GM19025 (cell line): ENCODE measurements around the gene MPHOSPH10.
"Not testable (repeated sequence)": the region's sequence is repeated elsewhere in the genome, so short reads cannot be mapped to it uniquely, and the experiment has no call there.

Experiments
- ATAC-seq: cut with Tn5 transposase; IDR thresholded peaks from one replicate; pipeline ENCODE4 v1.9.1; 2021; ENCODE audit warnings: mild to moderate bottlenecking, low read depth, moderate library complexity; ENCODE audit not compliant: unreplicated experiment

Gene MPHOSPH10

GRCh38 chr2:71130152-71130904 lies at the start of gene MPHOSPH10, which contains the start of gene MCEE:
Gene MPHOSPH10 (plus strand): TSS chr2:71130634. CDS start chr2:71130666, 32 bp downstream.
Gene MCEE (minus strand): TSS chr2:71130229. CDS start chr2:71130219, 10 bp downstream.
- ATAC-seq = peak; percentile 90

- peak; percentile 55 for ATAC-seq
These were observed 47.8 kb upstream of the MPHOSPH10 start for GRCh38 chr2:71082402-71083252.

- ATAC-seq = not testable (repeated sequence)
These were observed 47.1 kb upstream of the MPHOSPH10 start for GRCh38 chr2:71083297-71083696.

- ATAC-seq = not testable (repeated sequence)
These were observed 46.6 kb upstream of the MPHOSPH10 start for GRCh38 chr2:71083752-71084312.

GRCh38 chr2:71085325-71086003 lies 45.0 kb upstream of the MPHOSPH10 start:
- ATAC-seq = not testable (repeated sequence)

GRCh38 chr2:71089475-71089874 lies 41.0 kb upstream of the MPHOSPH10 start:
- not testable (repeated sequence) for ATAC-seq

- ATAC-seq = not testable (repeated sequence)
These were observed 38.6 kb upstream of the MPHOSPH10 start for GRCh38 chr2:71091808-71092207.

- ATAC-seq = not testable (repeated sequence)
These were observed 37.8 kb upstream of the MPHOSPH10 start for GRCh38 chr2:71092491-71093260.

GRCh38 chr2:71100195-71100964 lies 30.1 kb upstream of the MPHOSPH10 start:
- ATAC-seq = no peak

- no peak for ATAC-seq
These were observed 28.8 kb upstream of the MPHOSPH10 start for GRCh38 chr2:71101656-71102055.

GRCh38 chr2:71102981-71103681 lies 27.3 kb upstream of the MPHOSPH10 start:
- no peak for ATAC-seq

- no peak for ATAC-seq
These were observed 26.6 kb upstream of the MPHOSPH10 start for GRCh38 chr2:71103809-71104208.

GRCh38 chr2:71106463-71106862 lies 24.0 kb upstream of the MPHOSPH10 start:
- ATAC-seq = not testable (repeated sequence)

GRCh38 chr2:71108091-71108490 lies 22.3 kb upstream of the MPHOSPH10 start:
- no peak for ATAC-seq

- no peak for ATAC-seq
These were observed 16.6 kb upstream of the MPHOSPH10 start for GRCh38 chr2:71113843-71114242.

GRCh38 chr2:71117063-71117462 lies 13.4 kb upstream of the MPHOSPH10 start:
- no peak for ATAC-seq

GRCh38 chr2:71120195-71120594 lies 10.2 kb upstream of the MPHOSPH10 start:
- no peak for ATAC-seq

- ATAC-seq = no peak
These were observed 9.0 kb upstream of the MPHOSPH10 start for GRCh38 chr2:71121479-71121878.
